Activated T-helper 2 cell treated with anti-CD3 and anti-CD28 coated beads, Interferon-gamma antibody, Interleukin-2, Interleukin-4, amounts not matched to agents 10 μg/mL and 5 μg/mL and 100 μg/mL, durations not matched to agents 14 hours and 24 hours and 36 hours (primary cell): Measurements from ENCODE around the gene CBFA2T3. TPM values are rescaled to one million over a fixed set of nuclear protein-coding genes. Genes with fewer than 3 reads are reported as not detected.

ENCODE experiments used
- total RNA-seq: library from RNA; stranded (reverse); gene quantifications from 2 replicates; pipeline ENCODE4 v1.2.3, GENCODE V29; 2022

Gene CBFA2T3
- total RNA-seq, 1 donor from 2014 or later: 0.30 TPM

Other genes starting within 250 kb of the CBFA2T3 start
- gene PIEZO1, start 192.0 kb downstream of the CBFA2T3 start, total RNA-seq: 240 and 255 TPM in 2 replicates
- 79.9 and 90.9 TPM in 2 replicates for gene CDT1, start 173.4 kb downstream of the CBFA2T3 start, total RNA-seq
- gene APRT, start 165.3 kb downstream of the CBFA2T3 start, total RNA-seq: 294 and 300 TPM in 2 replicates
- gene GALNS, start 120.3 kb downstream of the CBFA2T3 start, total RNA-seq: 26.1 and 27.8 TPM in 2 replicates
- 56.5 and 57.5 TPM in 2 replicates for gene TRAPPC2L, start 120.1 kb downstream of the CBFA2T3 start, total RNA-seq
- not detected in 2 replicates for gene PABPN1L, start 110.5 kb downstream of the CBFA2T3 start, total RNA-seq
- 36.3 and 39.8 TPM in 2 replicates for gene ACSF3, start 116.6 kb upstream of the CBFA2T3 start, total RNA-seq
- not detected in 2 replicates for gene CDH15, start 194.5 kb upstream of the CBFA2T3 start, total RNA-seq
- gene SLC22A31, start 223.3 kb upstream of the CBFA2T3 start, total RNA-seq: 0.71 and 1.1 TPM in 2 replicates
- gene ZNF778, start 240.5 kb upstream of the CBFA2T3 start, total RNA-seq: 5.6 and 7.7 TPM in 2 replicates